GM19193 (cell line): ENCODE data around the gene UGT1A8.

Source experiments
- POLR2A ChIP-seq: IDR thresholded peaks from 4 replicates; pipeline ENCODE4 v1.6.1; 2011; ENCODE audit not compliant: insufficient read depth, insufficient read length; ENCODE audit errors: extremely low read depth

Gene UGT1A8

GRCh38 chr2:233798335-233799086, 181.1 kb downstream of the UGT1A8 start:
- TF ChIP-seq POLR2A: no peak

GRCh38 chr2:233799087-233799665, 181.7 kb downstream of the UGT1A8 start:
- no peak for TF ChIP-seq POLR2A

DNA sequence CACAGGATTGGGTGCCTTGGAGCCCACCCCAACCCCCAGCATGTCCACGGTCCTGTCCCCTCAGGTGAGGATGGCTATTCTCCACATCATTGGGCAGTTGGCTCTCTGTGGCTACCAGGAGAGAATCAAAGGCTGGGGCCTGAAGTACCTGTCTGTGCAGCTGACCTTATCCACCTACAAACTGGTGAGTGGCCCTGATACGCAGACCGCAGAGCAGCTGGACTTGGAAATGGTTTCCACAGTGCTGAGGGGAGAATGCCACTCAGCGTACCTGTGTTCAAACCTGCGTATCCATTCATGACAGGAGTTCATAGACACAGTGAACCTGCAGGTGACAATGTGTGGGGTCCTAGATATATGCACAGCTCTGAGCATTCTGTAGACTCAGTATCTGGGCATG, 182.3 kb downstream of the UGT1A8 start:
- no peak for TF ChIP-seq POLR2A

- no peak for TF ChIP-seq POLR2A
Measured at GRCh38 chr2:233800208-233800607, 182.8 kb downstream of the UGT1A8 start.

DNA sequence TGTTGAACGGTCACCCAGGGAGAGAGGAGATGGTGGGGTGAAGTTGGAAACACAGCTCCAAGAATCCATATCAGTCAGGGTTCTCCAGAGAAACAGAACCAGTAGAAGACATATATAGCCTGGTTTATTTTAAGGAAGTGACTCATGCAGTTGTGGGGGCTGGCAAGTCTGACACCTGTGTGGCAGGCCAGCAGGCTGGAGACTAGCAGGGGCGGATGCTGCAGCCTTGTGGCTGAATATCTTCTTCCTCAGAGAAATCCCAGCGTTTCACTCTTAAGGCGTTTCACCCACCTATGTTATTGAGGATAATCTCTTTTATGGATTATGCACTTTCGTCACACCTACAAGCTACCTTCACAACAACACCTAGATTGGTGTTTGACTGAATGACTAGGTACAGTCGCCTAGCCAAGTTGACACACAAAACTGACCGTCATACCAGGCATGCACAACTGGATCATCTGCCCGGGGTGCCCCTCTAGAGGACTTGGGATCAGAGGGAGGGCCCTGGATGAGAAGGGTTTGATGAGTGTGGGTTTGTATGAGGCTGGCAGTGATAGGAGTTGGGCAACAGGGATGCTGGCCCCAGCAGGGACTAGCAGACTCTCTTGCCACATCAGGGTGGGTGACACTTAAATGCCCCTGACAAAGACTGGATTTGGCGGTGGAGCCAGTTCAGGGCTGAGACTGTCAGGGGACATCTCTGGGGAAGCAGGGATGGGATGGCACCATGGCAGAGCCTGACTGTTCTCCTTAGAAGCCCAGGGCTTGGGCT, 184.1 kb downstream of the UGT1A8 start:
- TF ChIP-seq POLR2A: no peak

DNA sequence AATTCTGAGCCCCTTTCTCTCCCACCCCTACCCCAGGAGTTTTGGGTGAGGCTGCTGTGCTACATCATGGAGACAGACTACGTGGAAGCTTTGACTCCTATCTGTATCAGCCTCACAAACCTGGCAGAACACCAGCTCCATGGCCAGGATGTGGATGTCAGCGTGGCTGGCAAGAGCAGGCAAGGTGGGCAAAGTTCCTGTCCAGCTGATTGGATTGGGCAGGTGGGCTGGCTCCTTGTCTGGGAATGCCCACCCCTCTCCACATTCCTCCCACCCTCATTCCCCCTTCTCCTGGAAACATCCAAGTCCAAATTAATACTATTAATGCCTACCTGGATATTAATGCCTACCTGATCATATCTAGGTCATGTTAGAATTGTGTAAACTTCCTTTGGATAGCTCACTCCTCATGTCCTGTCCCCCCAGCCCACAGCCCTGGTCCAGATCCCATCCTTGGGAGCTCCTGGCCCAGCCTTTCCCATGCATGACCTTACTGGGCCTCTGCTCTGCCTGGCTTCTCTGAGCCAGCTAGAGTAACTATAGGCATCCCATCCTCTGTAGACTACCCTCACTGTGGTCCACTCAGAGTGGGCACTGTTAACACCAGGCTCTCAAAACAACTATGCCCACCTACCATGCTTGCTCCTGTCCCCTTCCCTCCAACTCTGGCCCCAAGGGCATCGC, 184.8 kb downstream of the UGT1A8 start:
- no peak for TF ChIP-seq POLR2A

GRCh38 chr2:233803292-233803911, 186.0 kb downstream of the UGT1A8 start:
- TF ChIP-seq POLR2A: no peak

GRCh38 chr2:233803994-233804393, 186.6 kb downstream of the UGT1A8 start:
- TF ChIP-seq POLR2A: no peak

DNA sequence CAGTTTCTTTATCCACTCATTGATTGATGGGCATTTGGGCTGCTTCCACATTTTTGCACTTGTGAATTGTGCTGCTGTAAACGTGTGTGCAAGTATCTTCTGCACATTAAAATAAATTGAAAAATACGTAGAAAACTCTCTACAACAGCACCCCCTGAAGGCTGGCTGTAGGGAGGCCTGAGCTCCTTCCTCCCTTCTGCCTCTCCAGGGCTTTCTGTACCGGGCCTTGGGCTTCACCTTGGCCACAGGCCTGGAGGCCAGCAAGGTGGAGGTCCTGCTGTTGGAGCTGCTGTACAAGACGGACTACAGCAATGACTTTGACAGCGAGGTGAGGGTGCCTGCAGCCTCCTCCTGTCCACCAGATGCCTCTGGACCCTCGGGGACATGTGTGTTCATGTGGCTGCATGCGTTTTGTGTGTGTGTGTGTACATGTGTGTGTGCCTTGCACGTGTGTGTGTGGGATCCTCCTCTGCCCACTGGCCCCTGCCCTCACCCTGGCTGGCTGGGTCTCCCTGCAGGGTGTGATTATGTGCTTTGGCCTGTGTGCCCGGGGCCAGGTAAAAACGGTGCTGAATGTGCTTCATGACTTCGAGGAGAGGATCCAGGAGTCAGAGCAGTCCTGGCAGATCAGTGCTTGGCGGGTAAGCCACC, 189.9 kb downstream of the UGT1A8 start:
- TF ChIP-seq POLR2A: no peak

GRCh38 chr2:233807966-233808935, 190.8 kb downstream of the UGT1A8 start:
- no peak for TF ChIP-seq POLR2A

DNA sequence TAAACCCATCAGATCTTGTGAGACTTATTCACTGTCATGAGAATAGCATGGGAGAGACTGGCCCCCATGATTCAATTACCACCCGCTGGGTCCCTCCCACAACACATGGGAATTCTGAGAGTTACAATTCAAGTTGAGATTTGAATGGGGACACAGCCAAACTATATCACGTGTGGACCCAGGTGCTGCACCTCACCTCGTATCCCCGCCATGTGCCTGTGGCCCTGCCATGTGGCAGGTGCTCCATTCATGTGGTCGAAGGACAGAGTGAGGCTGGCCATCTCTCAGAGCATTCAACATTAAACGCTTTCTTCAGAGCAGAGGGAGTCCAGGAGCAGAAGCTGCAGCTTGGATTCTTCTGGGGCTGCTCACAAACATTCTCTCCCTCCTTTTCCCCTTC, 193.0 kb downstream of the UGT1A8 start:
- no peak for TF ChIP-seq POLR2A

- no peak for TF ChIP-seq POLR2A
Measured at GRCh38 chr2:233811087-233811486, 193.7 kb downstream of the UGT1A8 start.

GRCh38 chr2:233811732-233812131, 194.3 kb downstream of the UGT1A8 start:
- TF ChIP-seq POLR2A: no peak

- no peak for TF ChIP-seq POLR2A
Measured at GRCh38 chr2:233813236-233814055, 196.0 kb downstream of the UGT1A8 start.
